ENCODE measurements around the gene PTCD2. TPM values are rescaled to one million over a fixed set of nuclear protein-coding genes. Genes with fewer than 3 reads are reported as not detected.

Gene PTCD2
- total and polyA plus RNA-seq, 9 of the 15 experiments (the other 6 are each of a cell fraction or from before 2014, with no cell fraction given), result 11.9 to 28.5 (median 18.6) TPM

- TF ChIP-seq REST (IDR thresholded peaks at IDR 0.05; ENCODE audit: borderline replicate concordance) (peak; percentile 32; the same call in 1 of the 2 replicates), REST (CRISPR knock-in tag; IDR thresholded peaks at IDR 0.05; ENCODE audit: low read depth) (no peak), ZNF79 (CRISPR knock-in tag; IDR thresholded peaks at IDR 0.05; ENCODE audit: low read depth) (peak; percentile 55; the same call in 1 of the 2 replicates), BACH1 (tag; IDR thresholded peaks at IDR 0.05) (no peak), NCOA4 (IDR thresholded peaks at IDR 0.05; ENCODE audit: partially characterized antibody) (no peak), CXXC5 (CRISPR knock-in tag; IDR thresholded peaks at IDR 0.05) (peak; percentile 55; the same call in 1 of the 2 replicates), ELF1 (tag; IDR thresholded peaks at IDR 0.05) (no peak), RAD51 (IDR thresholded peaks at IDR 0.05; ENCODE audit: borderline replicate concordance, low read depth) (no peak)
- TF ChIP-seq, protein P1, sequence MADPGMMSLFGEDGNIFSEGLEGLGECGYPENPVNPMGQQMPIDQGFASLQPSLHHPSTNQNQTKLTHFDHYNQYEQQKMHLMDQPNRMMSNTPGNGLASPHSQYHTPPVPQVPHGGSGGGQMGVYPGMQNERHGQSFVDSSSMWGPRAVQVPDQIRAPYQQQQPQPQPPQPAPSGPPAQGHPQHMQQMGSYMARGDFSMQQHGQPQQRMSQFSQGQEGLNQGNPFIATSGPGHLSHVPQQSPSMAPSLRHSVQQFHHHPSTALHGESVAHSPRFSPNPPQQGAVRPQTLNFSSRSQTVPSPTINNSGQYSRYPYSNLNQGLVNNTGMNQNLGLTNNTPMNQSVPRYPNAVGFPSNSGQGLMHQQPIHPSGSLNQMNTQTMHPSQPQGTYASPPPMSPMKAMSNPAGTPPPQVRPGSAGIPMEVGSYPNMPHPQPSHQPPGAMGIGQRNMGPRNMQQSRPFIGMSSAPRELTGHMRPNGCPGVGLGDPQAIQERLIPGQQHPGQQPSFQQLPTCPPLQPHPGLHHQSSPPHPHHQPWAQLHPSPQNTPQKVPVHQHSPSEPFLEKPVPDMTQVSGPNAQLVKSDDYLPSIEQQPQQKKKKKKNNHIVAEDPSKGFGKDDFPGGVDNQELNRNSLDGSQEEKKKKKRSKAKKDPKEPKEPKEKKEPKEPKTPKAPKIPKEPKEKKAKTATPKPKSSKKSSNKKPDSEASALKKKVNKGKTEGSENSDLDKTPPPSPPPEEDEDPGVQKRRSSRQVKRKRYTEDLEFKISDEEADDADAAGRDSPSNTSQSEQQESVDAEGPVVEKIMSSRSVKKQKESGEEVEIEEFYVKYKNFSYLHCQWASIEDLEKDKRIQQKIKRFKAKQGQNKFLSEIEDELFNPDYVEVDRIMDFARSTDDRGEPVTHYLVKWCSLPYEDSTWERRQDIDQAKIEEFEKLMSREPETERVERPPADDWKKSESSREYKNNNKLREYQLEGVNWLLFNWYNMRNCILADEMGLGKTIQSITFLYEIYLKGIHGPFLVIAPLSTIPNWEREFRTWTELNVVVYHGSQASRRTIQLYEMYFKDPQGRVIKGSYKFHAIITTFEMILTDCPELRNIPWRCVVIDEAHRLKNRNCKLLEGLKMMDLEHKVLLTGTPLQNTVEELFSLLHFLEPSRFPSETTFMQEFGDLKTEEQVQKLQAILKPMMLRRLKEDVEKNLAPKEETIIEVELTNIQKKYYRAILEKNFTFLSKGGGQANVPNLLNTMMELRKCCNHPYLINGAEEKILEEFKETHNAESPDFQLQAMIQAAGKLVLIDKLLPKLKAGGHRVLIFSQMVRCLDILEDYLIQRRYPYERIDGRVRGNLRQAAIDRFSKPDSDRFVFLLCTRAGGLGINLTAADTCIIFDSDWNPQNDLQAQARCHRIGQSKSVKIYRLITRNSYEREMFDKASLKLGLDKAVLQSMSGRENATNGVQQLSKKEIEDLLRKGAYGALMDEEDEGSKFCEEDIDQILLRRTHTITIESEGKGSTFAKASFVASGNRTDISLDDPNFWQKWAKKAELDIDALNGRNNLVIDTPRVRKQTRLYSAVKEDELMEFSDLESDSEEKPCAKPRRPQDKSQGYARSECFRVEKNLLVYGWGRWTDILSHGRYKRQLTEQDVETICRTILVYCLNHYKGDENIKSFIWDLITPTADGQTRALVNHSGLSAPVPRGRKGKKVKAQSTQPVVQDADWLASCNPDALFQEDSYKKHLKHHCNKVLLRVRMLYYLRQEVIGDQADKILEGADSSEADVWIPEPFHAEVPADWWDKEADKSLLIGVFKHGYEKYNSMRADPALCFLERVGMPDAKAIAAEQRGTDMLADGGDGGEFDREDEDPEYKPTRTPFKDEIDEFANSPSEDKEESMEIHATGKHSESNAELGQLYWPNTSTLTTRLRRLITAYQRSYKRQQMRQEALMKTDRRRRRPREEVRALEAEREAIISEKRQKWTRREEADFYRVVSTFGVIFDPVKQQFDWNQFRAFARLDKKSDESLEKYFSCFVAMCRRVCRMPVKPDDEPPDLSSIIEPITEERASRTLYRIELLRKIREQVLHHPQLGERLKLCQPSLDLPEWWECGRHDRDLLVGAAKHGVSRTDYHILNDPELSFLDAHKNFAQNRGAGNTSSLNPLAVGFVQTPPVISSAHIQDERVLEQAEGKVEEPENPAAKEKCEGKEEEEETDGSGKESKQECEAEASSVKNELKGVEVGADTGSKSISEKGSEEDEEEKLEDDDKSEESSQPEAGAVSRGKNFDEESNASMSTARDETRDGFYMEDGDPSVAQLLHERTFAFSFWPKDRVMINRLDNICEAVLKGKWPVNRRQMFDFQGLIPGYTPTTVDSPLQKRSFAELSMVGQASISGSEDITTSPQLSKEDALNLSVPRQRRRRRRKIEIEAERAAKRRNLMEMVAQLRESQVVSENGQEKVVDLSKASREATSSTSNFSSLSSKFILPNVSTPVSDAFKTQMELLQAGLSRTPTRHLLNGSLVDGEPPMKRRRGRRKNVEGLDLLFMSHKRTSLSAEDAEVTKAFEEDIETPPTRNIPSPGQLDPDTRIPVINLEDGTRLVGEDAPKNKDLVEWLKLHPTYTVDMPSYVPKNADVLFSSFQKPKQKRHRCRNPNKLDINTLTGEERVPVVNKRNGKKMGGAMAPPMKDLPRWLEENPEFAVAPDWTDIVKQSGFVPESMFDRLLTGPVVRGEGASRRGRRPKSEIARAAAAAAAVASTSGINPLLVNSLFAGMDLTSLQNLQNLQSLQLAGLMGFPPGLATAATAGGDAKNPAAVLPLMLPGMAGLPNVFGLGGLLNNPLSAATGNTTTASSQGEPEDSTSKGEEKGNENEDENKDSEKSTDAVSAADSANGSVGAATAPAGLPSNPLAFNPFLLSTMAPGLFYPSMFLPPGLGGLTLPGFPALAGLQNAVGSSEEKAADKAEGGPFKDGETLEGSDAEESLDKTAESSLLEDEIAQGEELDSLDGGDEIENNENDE (IDR thresholded peaks at IDR 0.05; ENCODE audit: low read depth, low read length), result no peak
Observed at GRCh38 chr5:72280581-72281069, 39.5 kb upstream of the PTCD2 start (continued).
